ENCODE results near the gene NCK2.

Gene NCK2

GRCh38 chr2:105790461-105791149 lies 45.9 kb downstream of the NCK2 start:
- no peak for DNase-seq (ENCODE audit: low read depth in 2 of 2)

- no peak for DNase-seq (ENCODE audit: low read depth in 2 of 2)
Measured at GRCh38 chr2:105791229-105791628, 46.5 kb downstream of the NCK2 start.

- no peak for DNase-seq (ENCODE audit: low read depth in 2 of 2)
Measured at GRCh38 chr2:105792561-105792960, 47.8 kb downstream of the NCK2 start.

- no peak for DNase-seq (ENCODE audit: low read depth in 2 of 2)
Measured at GRCh38 chr2:105793196-105793975, 48.7 kb downstream of the NCK2 start.

- no peak for DNase-seq (ENCODE audit: low read depth in 2 of 2)
Measured at GRCh38 chr2:105794926-105795574, 50.3 kb downstream of the NCK2 start.

- DNase-seq (ENCODE audit: low read depth in 2 of 2), result no peak
Measured at GRCh38 chr2:105795575-105795934, 50.8 kb downstream of the NCK2 start.

GRCh38 chr2:105796131-105796638 lies 51.5 kb downstream of the NCK2 start:
- no peak for DNase-seq (ENCODE audit: low read depth in 2 of 2)

GRCh38 chr2:105796791-105797190 lies 52.1 kb downstream of the NCK2 start:
- no peak for DNase-seq (ENCODE audit: low read depth in 2 of 2)

- no peak for DNase-seq (ENCODE audit: low read depth in 2 of 2)
Measured at GRCh38 chr2:105797298-105797819, 52.6 kb downstream of the NCK2 start.

- DNase-seq (ENCODE audit: low read depth in 2 of 2), result no peak
Measured at GRCh38 chr2:105798595-105798994, 53.9 kb downstream of the NCK2 start.

GRCh38 chr2:105800036-105800713 lies 55.5 kb downstream of the NCK2 start:
- DNase-seq (ENCODE audit: low read depth in 2 of 2), result no peak

GRCh38 chr2:105800953-105801635 lies 56.4 kb downstream of the NCK2 start:
- no peak for DNase-seq (ENCODE audit: low read depth in 2 of 2)

GRCh38 chr2:105801961-105802360 lies 57.2 kb downstream of the NCK2 start:
- no peak for DNase-seq (ENCODE audit: low read depth in 2 of 2)

- peak; percentile 49 to 63 for DNase-seq (ENCODE audit: low read depth in 2 of 2)
Measured at GRCh38 chr2:105802587-105802986, 57.9 kb downstream of the NCK2 start.

GRCh38 chr2:105803337-105803736 lies 58.6 kb downstream of the NCK2 start:
- DNase-seq (ENCODE audit: low read depth in 2 of 2), result no peak

GRCh38 chr2:105803773-105804172 lies 59.1 kb downstream of the NCK2 start:
- no peak for DNase-seq (ENCODE audit: low read depth in 2 of 2)

GRCh38 chr2:105804266-105804665 lies 59.6 kb downstream of the NCK2 start:
- DNase-seq (ENCODE audit: low read depth in 2 of 2), result no peak

GRCh38 chr2:105806996-105807395 lies 62.3 kb downstream of the NCK2 start:
- DNase-seq (ENCODE audit: low read depth in 2 of 2), result no peak

GRCh38 chr2:105808423-105809096 lies 63.8 kb downstream of the NCK2 start:
- no peak for DNase-seq (ENCODE audit: low read depth in 2 of 2)

GRCh38 chr2:105809097-105809473 lies 64.4 kb downstream of the NCK2 start:
- no peak for DNase-seq (ENCODE audit: low read depth in 2 of 2)

- no peak for DNase-seq (ENCODE audit: low read depth in 2 of 2)
Measured at GRCh38 chr2:105809723-105810122, 65.0 kb downstream of the NCK2 start.
